MV-4-11 (cell line): Measurements from ENCODE around the gene TM7SF2.
"Not testable (repeated sequence)": the region's sequence is repeated elsewhere in the genome, so short reads cannot be mapped to it uniquely, and the experiment has no call there.

Experiments used
- DNase-seq: peaks from one replicate; lab custom pipeline; 2025; lab: John Stamatoyannopoulos, UW

TM7SF2 gene

DNA sequence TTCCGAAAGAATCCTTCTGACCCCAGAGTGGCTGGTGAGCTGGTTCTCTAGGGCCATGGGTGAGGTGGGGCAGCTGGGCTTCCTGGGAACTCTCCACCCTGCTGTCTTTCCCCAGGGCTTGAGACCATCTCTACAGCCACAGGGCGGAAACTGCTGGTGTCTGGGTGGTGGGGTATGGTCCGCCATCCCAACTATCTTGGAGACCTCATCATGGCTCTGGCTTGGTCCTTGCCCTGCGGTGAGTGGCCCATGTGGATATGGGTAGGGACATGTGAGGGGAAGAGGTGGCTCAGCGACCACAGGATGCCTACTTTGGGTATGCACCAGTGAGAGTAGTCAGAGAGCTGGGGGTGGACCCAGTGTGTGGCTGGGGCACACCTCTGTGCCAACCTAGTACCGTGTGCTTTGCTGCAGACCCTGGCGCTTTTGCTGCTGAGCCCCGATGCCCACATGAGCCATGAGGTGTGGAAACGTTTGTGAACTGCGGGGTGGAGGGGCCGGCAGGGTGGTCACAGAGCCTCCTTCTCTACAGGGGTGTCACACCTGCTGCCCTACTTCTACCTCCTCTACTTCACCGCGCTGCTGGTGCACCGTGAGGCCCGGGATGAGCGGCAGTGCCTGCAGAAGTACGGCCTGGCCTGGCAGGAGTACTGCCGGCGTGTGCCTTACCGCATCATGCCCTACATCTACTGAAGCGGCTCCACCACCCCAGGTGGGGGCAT, 3.9 kb downstream of the TM7SF2 start:
- no peak for DNase-seq

DNA sequence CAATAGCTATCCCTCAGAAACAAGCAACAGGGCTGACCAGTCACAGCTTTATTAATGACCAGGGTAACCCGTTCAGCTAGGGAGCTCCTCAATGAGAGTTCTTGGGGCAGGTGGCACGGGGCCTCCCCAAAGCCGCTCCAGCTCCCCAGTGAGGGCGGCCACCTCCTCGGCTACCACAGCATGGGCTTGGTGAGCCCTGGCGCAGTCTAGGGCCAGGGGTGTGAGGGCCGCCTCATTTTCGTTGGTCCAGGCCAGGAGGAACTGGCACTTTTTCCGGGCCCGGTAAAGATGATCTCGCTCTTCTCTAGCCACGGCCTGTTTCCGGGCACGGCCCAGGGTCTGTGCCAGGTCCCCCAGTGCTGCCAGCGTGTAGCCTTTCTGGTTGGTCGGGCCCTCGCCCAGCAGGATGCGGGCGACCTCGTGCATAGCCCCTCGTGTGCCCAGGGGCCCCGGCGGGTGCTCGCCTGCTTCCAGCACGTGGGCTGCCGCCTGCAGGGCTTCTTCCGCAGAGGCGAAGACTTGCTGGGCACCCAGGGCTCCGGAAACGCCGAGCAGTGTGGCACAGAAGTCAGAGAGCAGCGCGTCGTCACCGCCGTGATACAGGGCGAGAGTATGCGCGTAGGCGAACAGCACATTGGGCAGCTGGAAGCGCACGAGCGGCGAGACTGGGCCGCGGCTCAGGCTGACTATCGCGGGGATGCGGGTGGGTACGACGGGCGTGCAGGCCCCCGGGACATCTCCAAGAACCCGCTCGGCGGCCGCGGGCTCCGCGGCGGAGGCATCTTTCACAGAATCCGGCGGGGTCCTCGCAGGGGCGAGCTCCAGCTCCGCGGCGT, 4.9 kb downstream of the TM7SF2 start:
- peak; percentile 5 for DNase-seq

DNA sequence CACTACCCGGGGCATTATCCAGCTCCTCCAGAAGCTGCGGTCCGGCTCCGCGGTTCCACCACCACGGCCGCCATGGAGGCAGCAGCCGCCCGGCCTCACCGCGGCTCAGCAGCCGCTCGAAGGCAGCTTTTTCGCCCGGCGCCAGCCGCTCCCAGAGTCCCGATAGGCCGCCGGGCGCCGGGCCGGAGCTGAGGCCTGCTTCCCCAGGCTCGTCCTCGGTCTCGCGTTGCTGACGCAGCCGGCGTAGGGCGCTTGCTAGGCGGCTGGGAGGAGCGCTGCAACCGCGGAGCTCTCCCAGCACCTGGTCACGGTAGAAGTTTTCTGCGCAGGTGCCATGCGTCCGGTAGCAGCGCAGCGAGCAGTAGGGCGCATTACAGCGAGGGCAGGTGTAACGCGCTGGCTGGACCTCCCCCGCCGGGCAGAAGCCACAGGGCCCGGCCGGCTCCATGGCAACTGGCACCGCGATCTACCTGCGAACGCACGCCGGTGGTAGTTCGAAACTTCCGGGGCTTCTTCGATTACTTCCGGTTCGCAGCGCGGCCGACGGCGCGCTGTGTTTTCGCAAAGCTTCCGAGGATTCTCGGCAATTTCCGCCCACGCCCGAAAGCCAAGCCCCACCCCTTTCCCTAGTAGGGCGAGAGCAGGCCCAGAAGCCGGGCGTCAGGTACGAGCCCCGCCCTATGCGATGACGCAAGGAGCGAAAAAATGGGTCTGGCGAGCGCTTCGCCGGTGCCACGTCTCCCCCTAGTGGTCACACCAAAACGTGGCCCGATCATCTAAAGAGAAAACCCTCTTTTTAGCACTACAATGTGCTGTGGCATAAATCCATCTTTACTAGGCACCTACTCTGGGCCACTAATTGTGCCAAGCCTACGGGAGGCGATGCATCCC, 5.8 kb downstream of the TM7SF2 start, which contains the start of gene ZNHIT2:
Gene ZNHIT2 (minus strand): TSS at position 496 of the 891 bp plus-strand sequence. CDS start 48 bp downstream, at position 448.
- peak; percentile 98 for DNase-seq

DNA sequence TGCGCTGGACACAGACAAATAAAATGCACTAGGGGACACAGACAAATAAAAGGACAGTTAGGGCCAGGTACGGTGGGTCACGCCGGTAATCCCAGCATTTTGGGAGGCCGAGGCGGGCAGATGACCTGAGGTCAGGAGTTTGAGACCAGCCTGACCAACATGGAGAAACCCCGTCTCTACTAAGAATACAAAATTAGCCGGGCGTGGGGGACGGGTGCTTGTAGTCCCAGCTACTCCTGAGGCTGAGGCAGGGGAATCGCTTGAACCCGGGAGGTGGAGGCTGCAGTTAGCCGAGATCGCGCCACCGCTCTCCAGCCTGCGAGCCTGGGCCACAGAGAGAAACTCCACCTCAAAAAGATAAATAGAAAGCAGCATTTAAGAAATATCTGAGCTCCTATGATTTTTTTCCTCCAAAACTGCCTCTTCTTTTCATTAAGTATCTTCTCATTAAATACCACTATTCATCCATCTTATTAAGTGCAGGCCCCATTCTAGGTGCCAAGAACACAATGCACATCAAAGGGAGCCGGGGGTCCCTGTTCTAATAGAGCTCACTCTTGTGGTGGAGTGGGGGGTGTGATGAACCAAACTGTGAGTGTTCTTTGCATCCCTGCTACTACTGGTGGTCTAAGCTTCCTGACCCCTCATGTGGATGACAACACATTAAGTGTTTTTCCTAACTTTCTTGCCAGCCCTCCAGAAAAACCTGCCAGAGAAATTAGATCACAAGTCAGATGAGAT, 6.6 kb downstream of the TM7SF2 start:
- no peak for DNase-seq

DNA sequence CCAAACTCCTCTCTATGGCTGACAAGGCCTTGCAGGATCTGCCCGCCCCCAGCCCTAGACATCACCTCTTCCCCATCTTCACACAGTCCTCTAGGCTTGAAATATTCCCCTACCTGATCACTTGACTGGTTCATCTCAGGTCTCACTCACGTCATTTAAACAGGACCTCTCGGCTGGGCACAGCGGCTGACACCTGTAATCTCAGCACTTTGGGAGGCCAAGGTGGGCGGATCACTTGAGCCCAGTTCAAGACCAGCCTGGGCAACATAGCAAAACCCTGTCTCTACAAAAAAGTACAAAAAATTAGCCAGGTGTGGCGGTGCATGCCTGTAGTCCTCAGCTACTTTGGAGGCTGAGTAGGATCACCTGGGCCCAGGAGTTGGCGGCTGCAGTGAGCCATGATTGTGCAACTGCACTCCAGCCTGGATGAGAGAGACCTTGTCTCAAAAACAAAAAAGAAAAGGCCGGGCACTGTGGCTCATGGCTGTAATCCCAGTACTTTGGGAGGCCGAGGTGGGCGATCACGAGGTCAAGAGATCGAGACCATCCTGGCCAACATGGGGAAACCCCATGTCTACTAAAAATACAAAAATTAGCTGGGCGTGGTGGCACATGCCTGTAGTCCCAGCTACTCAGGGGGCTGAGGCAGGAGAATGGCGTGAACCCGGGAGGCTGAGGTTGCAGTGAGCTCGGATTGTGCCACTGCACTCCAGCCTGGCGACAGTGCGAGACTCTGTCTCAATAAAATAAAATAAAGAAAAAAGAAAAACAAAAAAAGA, 7.4 kb downstream of the TM7SF2 start:
- not testable (repeated sequence) for DNase-seq

DNA sequence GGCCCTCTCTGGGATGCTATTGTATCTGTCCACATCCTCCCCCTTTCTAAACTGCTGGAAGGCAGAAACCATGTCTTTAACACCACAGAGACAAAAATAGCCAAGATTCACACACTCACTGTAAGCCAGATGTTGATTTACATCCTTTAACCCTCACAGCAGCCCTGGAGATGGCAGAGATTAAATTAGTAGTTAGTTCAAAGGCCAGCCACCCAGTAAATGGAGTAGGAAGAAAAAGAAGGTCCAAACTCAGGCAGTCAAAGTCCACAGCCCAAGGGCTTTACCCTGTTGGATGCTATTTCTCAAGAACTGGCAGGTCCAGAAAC, 8.0 kb downstream of the TM7SF2 start:
- DNase-seq = no peak

DNA sequence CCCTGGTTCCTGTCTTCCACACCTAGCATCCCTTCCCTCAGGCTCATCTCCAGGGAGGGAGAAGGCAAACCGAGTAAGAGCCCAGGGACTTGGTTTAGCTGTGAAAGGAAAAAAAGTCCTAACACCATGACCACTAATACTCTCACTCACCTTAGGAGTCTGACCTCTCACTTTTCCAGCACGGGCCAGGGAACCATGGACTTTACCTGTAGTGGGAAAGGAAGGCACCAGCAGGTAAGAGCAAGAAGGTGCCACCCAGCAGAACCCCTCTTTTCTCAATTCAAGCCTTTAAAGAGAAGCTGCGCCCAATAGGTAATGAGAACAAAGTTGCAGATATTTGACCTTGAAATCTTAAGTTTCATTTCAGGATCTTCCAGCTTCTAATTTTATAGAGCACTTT, 9.2 kb downstream of the TM7SF2 start:
- no peak for DNase-seq

DNA sequence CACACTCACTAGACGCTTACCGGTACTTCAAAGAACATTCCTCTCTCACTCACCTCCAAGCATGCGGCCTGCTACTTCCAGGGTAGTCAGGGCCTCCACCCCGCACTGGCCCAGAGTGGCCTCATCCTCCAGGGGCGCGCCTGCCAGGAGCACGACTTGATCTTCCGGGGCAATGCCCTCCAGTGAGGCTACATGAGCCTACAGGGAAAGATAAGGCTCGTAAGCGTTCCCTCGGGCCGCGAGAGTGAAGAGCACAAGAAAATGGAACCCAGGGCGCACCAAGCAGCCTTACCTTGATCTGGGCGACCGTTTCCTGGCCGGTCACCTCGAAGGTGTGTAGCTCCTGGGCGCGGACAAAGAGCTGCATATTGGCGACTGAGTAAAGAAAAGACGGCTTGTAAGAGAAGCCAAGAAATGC, 9.8 kb downstream of the TM7SF2 start:
- DNase-seq = peak; percentile 5

DNA sequence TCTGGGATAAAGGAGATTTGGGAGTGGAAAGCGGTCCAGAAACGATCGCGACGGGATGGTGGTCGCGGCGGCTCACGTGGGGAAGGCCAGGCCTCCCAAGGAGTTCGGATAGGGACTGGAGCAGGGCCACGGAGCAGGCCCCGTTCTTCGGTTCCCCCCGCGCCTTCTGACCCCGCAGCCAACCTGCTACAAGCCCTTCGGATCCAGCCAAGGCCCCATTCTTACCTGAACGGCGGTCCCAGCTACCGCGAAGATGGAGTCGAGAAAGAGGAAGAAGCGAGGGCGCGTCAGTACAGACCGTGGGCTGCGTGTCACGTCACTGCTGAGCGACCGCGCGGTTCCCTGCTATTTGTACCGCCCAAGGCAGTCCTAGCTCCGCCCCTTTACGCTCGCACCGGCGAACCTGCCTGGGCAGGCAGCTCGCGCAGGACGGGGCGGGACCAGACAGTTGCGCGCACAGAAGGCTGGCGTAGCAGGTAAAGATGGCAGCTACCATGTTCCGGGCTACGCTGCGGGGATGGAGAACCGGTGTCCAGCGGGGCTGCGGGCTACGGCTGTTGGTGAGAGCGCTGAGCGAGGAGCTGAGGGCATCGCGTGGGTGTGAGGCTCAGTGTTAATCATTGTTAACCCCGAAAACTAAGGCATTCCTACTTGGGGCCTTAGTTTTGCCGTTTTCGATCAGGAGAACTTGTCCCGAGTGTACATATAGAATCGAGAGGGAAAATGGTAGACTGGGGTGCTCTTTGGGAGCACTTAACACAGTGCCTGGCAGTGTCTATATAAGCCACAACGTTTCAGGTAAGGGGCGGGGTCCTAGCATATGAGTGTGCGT, 10.4 kb downstream of the TM7SF2 start, which contains the start of the genes FAU and MRPL49:
Gene FAU (minus strand): TSS at position 270 of the 832 bp plus-strand sequence. CDS start 321 bp downstream, outside the sequence.
Gene MRPL49 (plus strand): TSS at position 457 of the 832 bp plus-strand sequence. CDS start 26 bp downstream, at position 483.
- DNase-seq = peak; percentile 98

DNA sequence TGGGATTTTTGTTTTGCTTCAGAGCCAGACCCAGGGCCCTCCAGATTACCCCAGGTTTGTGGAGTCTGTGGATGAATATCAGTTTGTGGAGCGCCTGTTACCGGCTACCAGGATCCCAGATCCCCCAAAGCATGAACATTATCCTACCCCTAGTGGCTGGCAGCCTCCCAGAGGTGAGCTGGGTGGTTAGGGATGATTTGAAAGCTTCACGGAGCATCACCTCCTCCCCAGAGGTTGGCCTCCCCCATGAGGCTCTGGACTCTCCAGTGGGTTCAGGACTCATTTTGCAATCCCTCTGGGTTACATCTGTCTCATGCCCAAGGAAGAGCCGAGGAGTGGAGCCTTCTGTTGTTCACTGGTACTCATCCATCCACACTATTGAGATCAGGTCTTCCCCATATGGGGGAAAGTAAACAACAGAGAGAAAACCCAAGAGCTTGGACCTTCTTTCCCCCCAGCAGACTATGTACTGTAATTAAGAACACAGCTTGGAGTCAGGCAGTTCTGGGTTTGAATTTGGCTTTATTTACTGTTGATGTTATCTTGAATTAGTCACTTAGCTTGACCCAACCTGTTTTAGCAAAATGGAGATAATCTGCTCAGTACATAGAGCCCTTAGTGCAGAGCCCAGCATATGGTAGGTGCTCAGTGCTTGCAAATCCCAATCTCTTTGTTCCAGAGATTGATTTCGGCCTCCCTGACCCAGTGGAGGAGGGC, 13.0 kb downstream of the TM7SF2 start:
- no peak for DNase-seq

DNA sequence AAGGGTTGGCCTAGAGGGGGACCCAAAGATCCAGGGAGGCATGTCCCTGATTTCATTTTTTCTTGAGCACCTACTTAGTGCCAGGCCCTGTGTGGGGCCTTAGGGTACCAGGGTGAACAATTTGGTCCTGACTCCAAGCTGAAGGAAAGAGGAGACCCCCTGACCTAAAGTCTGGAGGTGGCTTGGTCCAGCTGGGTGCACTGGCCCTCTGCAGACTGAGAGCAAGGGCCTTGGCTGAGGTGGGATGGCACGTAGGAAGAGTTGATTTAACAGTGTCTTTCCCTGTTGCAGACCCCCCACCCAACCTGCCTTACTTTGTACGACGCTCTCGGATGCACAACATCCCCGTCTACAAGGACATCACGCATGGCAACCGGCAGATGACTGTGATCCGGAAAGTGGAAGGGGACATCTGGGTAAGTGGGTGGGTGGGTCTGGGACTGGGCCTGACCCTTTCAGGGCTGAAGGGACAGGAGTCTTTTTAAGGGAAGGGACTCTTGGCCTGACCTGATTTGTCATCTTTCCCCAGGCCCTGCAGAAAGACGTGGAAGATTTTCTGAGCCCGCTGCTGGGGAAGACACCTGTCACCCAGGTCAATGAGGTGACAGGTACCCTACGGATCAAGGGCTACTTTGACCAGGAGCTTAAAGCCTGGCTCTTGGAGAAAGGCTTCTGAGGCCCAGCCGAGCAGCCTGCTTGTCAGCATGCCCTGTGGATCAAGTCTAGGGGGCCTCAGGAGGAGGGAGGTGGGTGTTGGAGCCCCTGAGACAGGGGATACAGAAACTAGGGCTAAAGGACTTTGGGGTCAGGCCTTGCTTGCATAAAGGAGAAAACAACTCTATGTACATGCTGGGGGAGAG, 13.8 kb downstream of the TM7SF2 start:
- no peak for DNase-seq

DNA sequence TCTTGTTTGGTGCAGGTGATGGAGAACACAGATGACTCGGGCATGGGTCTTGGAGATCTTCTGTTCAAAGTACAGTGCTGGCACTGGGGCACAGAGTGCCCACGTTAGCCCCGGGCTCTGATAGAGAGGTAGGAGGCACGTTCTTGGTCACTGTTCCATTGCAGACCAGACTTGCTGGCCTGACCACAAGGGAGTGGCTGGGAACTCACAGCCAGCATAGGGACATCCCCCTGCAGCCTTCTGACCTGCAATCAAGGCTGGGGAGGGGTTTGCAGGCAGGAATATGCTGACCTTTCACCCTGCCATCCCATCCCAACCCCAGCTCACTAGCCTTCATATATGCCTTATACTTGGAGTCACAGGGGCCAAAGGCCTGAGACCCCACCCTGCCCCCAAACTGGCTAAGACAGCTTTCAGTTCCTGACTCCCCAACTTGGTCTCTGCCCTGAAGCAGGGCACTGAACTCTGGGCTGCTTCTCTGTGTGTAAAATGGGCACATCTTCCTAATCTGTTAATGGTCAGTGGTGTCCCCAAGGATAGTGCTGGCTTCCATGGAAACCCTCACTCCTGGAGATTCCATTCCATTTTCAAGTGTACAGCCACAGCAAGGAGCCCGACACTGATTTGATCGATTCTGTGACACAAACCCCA, 15.1 kb downstream of the TM7SF2 start:
- no peak for DNase-seq

DNA sequence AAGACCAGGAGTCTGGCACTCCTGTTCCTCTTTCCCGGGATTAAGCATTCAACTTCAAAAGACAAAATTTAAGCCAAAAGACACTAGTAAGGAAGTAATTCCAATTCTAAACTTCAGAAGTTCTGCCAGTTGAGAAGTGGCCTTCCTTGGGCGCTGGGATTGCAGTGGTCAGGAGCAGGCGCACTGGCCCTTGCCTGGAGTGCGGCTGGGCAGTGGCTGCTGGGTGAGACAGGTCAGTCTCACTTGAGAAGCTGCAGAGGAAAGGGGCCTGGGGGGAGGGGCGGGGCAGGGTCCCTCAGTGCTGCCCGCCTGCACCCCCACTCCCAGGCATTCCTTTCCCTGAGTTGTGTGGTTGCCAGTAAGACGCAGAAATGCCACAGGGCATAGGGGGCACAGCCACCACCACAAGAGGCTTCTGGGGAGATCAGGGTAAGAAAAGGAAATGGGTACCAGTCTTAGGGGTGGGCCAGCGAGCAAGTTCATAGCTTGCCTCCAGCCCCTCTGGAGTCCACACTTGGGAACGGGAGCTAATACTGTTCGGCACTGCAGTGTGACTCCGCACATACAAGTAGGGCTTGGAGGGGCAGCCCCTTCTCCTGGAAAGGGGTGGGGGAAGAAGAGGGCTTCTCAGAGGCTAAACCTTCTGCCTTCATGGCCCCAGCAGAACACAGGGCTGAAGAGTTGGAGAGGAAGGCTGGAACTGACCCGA, 16.0 kb downstream of the TM7SF2 start:
- DNase-seq = no peak

DNA sequence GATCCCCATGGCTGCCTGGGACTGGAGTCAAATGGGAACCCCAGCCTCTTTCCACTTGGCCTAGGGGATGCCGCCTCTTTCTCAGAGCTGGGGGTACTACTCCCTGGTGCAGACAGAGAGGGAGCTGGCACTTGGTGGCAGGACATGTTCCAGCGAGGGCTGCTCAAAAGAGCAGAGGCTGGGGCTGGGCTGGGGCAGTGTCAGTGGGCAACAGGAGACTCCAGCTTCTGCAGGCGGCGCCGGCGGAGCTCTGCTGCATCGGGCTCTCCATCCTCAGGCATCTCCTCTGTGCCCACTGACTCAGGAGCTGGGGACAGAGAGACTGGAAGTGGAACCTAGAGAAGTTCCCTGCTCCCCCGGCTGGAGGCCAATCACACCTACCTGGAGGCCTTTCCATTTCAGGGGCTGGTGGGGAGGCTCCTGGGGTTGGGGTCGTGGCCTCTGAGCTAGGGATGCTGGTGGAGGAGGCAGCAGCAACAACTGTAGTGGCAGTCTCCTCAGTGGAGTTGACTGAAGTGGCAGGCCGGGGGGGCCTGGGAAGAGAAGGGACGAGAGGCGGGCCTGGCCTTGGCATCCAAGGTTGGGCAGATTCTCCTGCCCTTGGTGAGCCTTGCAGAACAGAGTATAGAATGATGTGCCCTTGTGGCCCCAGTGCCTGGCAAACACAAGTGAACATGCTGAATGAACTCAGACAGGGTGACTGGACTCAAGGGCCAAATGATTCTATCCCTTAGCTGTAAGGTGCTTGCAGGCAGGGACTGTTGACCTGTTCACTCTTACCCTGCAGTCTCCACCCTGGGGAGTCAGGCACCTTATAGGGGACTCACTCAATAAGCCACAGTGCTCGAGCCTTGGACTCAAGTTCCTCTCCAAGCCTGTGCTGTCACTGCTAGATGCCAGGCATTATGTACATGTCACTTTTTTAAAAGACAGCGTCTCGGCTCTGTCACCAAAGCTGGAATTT, 16.8 kb downstream of the TM7SF2 start:
- DNase-seq = no peak

DNA sequence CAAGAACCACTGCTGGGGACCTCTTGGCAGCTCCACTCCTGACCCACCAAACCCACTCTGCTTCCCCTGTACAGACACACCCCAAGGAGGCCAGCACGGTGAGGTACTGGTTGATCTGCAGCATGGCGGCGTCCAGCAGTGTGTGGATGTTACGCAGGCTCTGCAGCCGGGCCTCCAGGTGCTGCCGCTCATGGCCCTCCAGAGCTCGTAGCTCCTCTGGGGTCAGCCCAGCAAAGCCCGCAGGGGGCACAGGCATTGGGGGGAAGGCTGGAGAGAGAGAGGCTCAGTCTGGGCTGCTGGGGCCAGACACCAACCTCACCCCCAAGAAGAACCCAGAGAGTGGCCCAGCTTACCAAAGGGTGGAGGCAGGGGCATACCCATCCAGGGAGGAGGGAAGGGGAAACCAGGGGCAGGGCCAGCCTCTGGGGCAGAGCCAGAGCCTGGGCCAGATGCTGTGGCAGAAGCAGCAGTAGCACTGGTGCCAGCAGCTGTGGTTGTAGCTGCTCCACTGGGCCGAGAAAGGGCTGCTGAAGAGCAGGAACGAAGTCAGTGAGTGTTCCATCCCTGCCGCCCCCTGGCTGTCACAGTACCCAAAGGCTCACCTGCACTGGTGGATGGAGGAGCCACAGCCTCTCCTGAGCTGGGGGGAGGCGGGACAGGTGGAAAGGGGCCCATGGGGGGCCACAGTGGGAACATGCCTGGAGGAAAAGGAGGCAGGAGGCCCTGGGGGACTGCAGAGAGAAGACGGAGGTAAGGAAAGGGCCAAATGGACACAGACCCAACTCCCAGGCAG, 18.2 kb downstream of the TM7SF2 start:
- DNase-seq = no peak
